Ovary (tissue), 9 donors: Measurements from ENCODE around the gene HSDL1. TPM values are rescaled to one million over a fixed set of nuclear protein-coding genes. Genes with fewer than 3 reads are reported as not detected.

Source experiments
- DNase-seq, 5 donors: peaks; one replicate each; pipeline ENCODE4 v3.0.0-alpha.2; 2019 to 2020
- H3K27ac ChIP-seq, 2 donors: fragments of 200-600 bp; one replicate each; pipeline versions ENCODE4 v1.5.1 to v1.8.0; 2019 to 2022
- H3K27me3 ChIP-seq: fragments of 200-600 bp; one replicate; pipeline ENCODE4 v1.8.0; 2022
- H3K36me3 ChIP-seq: fragments of 200-600 bp; sonication (generic); one replicate; pipeline ENCODE4 v1.5.1; 2019
- H3K4me1 ChIP-seq: one replicate; pipeline ENCODE4 v1.8.1; 2013; ENCODE audit warnings: mild to moderate bottlenecking, moderate library complexity; ENCODE audit not compliant: insufficient read depth
- H3K4me3 ChIP-seq: fragments of 200-600 bp; sonication (generic); one replicate; pipeline ENCODE4 v1.5.1; 2017
- H3K9me3 ChIP-seq, 2 donors: fragments of 200-600 bp in 1 of 2; sonication (generic) in 1 of 2; one replicate each; pipeline versions ENCODE4 v1.5.1 to v1.8.1; 2013 to 2019; ENCODE audit warnings: mild to moderate bottlenecking in 1 of 2, moderate library complexity in 1 of 2
- EP300 ChIP-seq: sonication (generic); formaldehyde crosslinking; IDR thresholded peaks from one replicate; pipeline ENCODE4 v1.6.1; 2017; ENCODE audit warnings: antibody characterized with exemption
- POLR2A ChIP-seq: fragments of 450-650 bp; IDR thresholded peaks from one replicate; pipeline ENCODE4 v1.6.1; 2017; ENCODE audit warnings: antibody characterized with exemption, mild to moderate bottlenecking, moderate library complexity
- WGBS, 3 donors: extraction: QIAGEN DNeasy Blood & Tissue Kit in 1 of 3; methylation state at CpG; one replicate each; pipeline versions ENCODE4 v1.1.5 to v1.1.7; 2013 to 2017; 5-methylcytosine and 5-hydroxymethylcytosine counted together
- intact Hi-C, 4 donors: fragments of 100-400 bp; cut with DNase I; formaldehyde crosslinking; loops; one replicate each; pipeline versions ENCODE4 v1.11.0 to v1.15.1; 2022 to 2023
- polyA plus RNA-seq, 2 donors: library from polyadenylated mRNA; stranded (reverse); fragments of 200-250 nt in 1 of 2; fragments of 350-450 nt in 1 of 2; fragmentation: Illumina TruSeq in 1 of 2; extraction: RNeasy Lipid Tissue Mini Kit (QIAGEN cat#74804) in 1 of 2; gene quantifications; one replicate each; pipeline ENCODE4 v1.2.3, GENCODE V29; 2013 to 2014
- total RNA-seq, 7 donors: library from RNA; depleted of rRNA in 2 of 7; stranded (reverse); fragments of >200 nt in 2 of 7; fragmentation: NEBNext Ultra II Directional in 3 of 7; extraction: Animal tissue kit (Norgen Biotek cat#: 25700) in 3 of 7; gene quantifications; one replicate each; pipeline versions ENCODE4 v1.1.0 to v1.2.4, GENCODE V29; 2016 to 2023
- TF ChIP-seq, protein P1 (sequence below), 3 donors: fragments of 450-650 bp in 2 of 3; fragments of 200-600 bp in 1 of 3; IDR thresholded peaks; one replicate each; pipeline versions ENCODE4 v1.5.1 to v1.8.0; 2016 to 2022; ENCODE audit warnings: antibody characterized with exemption in 3 of 3, mild to moderate bottlenecking in 1 of 3
- donor health status: DM: no; HTN: no; CAD: no; lungs with moderate emphysema.
- donor health status: DM: no; HTN: no; CAD: no.
- donor health status: Bipolar disorder and iron deficiency.
- donor health status: DM: yes; HTN: yes; CAD: no.
- donor health status: DM: no; HTN: no; CAD: no.
- donor health status: DM: yes; HTN: yes; CAD: no.

HSDL1 gene
- total and polyA plus RNA-seq, 9 donors: 17.5 to 34.1 (median 27.2) TPM

DNA sequence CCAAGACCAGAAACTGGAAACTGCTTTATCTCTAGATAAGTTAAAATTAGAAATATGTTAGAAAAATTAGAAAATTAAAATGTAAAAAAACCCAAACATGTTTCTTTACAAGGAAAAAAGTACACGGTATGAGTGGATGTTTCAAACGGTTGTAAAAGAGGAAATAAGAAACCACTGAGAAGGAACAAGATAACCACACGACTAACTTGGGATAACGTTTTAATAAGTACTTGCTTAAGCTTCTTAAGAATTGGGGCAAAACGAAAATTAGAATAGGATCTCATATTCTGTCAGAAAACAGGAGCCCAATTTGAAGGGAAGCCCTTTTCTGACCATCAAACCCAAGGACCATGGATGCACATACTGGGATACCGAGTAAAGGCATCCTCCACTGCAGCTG lies 59.2 kb downstream of the HSDL1 start:
- no peak for TF ChIP-seq POLR2A
- TF ChIP-seq, protein P1, sequence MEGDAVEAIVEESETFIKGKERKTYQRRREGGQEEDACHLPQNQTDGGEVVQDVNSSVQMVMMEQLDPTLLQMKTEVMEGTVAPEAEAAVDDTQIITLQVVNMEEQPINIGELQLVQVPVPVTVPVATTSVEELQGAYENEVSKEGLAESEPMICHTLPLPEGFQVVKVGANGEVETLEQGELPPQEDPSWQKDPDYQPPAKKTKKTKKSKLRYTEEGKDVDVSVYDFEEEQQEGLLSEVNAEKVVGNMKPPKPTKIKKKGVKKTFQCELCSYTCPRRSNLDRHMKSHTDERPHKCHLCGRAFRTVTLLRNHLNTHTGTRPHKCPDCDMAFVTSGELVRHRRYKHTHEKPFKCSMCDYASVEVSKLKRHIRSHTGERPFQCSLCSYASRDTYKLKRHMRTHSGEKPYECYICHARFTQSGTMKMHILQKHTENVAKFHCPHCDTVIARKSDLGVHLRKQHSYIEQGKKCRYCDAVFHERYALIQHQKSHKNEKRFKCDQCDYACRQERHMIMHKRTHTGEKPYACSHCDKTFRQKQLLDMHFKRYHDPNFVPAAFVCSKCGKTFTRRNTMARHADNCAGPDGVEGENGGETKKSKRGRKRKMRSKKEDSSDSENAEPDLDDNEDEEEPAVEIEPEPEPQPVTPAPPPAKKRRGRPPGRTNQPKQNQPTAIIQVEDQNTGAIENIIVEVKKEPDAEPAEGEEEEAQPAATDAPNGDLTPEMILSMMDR (IDR thresholded peaks at IDR 0.05): no peak
- TF ChIP-seq EP300: no peak
- WGBS, 3 donors: 26 to 36% (median 28%) methylated on average over 6 of the region's 6 CpGs
- H3K4me3 ChIP-seq: no peak overlapping the region
- DNase-seq: no peak
- no peaks in the 10 kb centered on the region for H3K27me3 ChIP-seq
- intact Hi-C loops: loop anchor here in 3 of 4 donors (10.0 kb wide), 2 partner anchors 89 to 99 kb away; partner anchors contain the start of gene TAF1C (in 2 of the 3)
- H3K4me1 ChIP-seq: no peaks in the 10 kb centered on the region
- no peaks in the 10 kb centered on the region for H3K36me3 ChIP-seq
- H3K27ac ChIP-seq: no peak overlapping the region
- no peaks in the 10 kb centered on the region for H3K9me3 ChIP-seq

DNA sequence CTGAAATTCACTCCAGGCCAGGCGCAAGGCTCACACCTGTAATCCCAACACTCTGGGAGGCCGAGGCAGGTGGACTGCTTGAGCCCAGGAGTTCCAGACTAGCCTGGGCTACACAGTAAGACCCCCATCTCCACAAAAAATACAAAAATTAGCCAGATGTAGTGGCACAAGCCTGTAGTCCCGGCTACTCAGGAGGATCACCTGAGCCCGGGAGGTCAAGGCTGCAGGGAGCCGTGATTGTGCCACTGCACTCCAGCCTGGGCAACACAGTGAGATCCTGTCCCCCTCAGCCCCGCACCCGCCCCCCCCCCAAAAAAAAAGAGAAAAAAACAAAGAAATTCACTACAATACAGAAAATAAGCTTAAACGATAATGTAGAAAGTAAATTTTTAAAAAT lies 59.7 kb downstream of the HSDL1 start:
- WGBS, 3 donors: 71 to 80% (median 72%) methylated on average over 8 of the region's 8 CpGs
- Histone ChIP-seq H3K36me3 (no peaks in the 10 kb centered on the region), H3K4me1 (no peaks in the 10 kb centered on the region), H3K4me3 (no peak overlapping the region), H3K9me3 (no peaks in the 10 kb centered on the region), H3K27me3 (no peaks in the 10 kb centered on the region), H3K27ac (no peak overlapping the region)
- intact Hi-C loops: loop anchor here in 3 of 4 donors (10.0 kb wide), 2 partner anchors 90 to 100 kb away; partner anchors contain the start of gene TAF1C (in 2 of the 3)
- no peak for DNase-seq
- TF ChIP-seq, protein P1 (IDR thresholded peaks at IDR 0.05): no peak
- TF ChIP-seq POLR2A (no peak), EP300 (no peak)

DNA sequence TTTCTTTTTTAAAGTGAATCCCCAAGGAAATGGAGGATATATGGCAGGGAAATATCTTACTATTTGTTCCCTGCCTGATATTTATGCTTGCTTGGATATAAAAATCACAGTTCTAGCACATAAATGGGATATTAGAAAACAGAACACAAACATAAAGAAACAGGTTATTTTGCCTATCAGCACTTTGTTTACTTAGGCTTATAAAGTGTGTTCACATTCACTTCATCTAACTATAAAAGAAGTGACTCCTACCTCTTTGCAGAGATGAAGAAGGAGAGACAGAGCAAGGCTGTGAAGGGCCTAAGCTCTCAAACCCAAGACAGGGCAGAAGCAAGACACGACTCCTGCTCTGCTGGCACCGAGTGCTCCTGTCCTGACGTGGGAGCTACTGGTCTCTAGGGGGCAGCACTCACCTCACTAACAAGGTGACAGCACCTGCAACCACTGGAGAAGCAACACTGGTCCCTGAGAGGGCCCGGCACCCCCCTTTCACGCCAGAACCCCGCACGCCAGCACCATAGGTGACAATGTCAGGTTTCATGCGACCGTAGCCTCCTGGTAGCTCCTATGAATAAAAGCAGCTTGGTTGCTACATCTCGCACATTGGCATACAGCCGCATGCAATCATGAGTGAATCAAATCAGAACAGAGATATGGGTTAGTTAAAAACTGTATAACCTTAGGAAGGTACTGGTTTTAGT lies 60.3 kb downstream of the HSDL1 start:
- intact Hi-C loops: loop anchor here (5.0 to 10.0 kb wide), 3 partner anchors 90 to 100 kb away; partner anchors contain the start of gene TAF1C (in 2 of the 4)

DNA sequence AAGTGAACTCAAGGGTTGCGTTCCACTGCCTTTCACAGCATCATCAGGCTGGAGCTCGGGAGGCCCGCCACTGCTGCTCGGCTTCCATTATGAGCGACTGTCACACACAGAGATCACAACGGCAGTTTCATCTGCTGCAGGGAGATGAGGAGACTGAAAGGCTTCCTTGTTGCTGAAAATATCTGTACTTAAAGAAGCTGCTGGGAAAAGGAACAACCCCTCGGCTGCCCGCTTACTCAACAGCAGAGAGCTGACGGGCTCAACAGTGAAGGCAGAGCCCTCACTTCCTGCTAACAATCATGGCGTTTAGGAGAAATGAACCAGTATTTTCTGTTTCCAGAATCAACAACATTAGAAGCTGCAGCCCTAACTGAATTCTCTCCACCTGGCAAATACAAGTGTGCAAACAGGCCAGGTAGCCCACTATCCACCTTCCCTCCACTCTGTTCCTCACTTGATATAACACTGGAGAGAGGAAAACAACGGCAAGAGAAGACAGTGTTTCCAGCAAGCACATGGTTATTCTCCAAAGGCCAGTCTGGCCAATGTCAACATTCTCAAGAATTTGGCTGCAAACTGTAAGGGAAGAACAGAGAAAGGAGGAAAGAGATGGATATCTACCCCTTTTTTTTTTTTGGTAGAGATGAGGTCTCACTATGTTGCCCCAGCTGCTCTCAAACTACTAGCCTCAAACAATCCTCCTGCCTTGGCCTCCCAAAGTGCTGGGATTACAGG lies 62.0 kb downstream of the HSDL1 start:
- 76 to 77% (median 76%) methylated on average over 11 of the region's 11 CpGs for WGBS, 3 donors
- no peaks in the 10 kb centered on the region for H3K27me3 ChIP-seq
- H3K9me3 ChIP-seq: no peaks in the 10 kb centered on the region
- TF ChIP-seq, protein P1 (IDR thresholded peaks at IDR 0.05): no peak
- TF ChIP-seq POLR2A: no peak
- intact Hi-C loops: loop anchor here (5.0 to 10.0 kb wide), 3 partner anchors 92 to 102 kb away; partner anchors contain the start of gene TAF1C (in 2 of the 4)
- no peaks in the 10 kb centered on the region for H3K36me3 ChIP-seq
- no peak overlapping the region for H3K4me3 ChIP-seq
- no peaks in the 10 kb centered on the region for H3K4me1 ChIP-seq
- no peak for DNase-seq
- no peak overlapping the region for H3K27ac ChIP-seq

More for the DNA sequence above, 60.3 kb downstream of the HSDL1 start:
- Histone ChIP-seq H3K4me3 (no peak overlapping the region), H3K4me1 (no peaks in the 10 kb centered on the region), H3K36me3 (no peaks in the 10 kb centered on the region), H3K27ac (no peak overlapping the region), H3K9me3 (no peaks in the 10 kb centered on the region), H3K27me3 (no peaks in the 10 kb centered on the region)
- DNase-seq: peak; percentile 48 to 65 (median 56)
- 57 to 68% (median 60%) methylated on average over 11 of the region's 11 CpGs for WGBS, 3 donors
- TF ChIP-seq, protein P1 (IDR thresholded peaks at IDR 0.05): peak; percentile 9 to 45 (median 33)
- no peak for TF ChIP-seq EP300
- no peak for TF ChIP-seq POLR2A
